WTC11 (cell line): Measurements from ENCODE around the gene EHMT1. TPM values are rescaled to one million over a fixed set of nuclear protein-coding genes. Genes with fewer than 3 reads are reported as not detected.

Experiments
- CREM ChIP-seq: sonication (generic); formaldehyde crosslinking; IDR thresholded peaks from 2 replicates; pipeline ENCODE4 v1.8.1; 2022; ENCODE audit warnings: mild to moderate bottlenecking, missing genetic modification reagents, moderate library complexity
- E2F1 ChIP-seq: sonication (generic); formaldehyde crosslinking; IDR thresholded peaks from 2 replicates; pipeline ENCODE4 v1.8.0; 2022; ENCODE audit warnings: mild to moderate bottlenecking, missing genetic modification reagents
- FOXJ3 ChIP-seq: sonication (generic); formaldehyde crosslinking; IDR thresholded peaks from 2 replicates; pipeline ENCODE4 v1.9.0; 2021; ENCODE audit warnings: missing genetic modification reagents, mild to moderate bottlenecking, borderline replicate concordance
- JUN ChIP-seq: sonication (generic); formaldehyde crosslinking; IDR thresholded peaks from 2 replicates; pipeline ENCODE4 v1.8.0; 2023; ENCODE audit warnings: mild to moderate bottlenecking, missing genetic modification reagents
- KAT7 ChIP-seq: sonication (generic); formaldehyde crosslinking; IDR thresholded peaks from 2 replicates; pipeline ENCODE4 v1.8.1; 2023; ENCODE audit warnings: missing genetic modification reagents, mild to moderate bottlenecking, borderline replicate concordance
- MXD4 ChIP-seq: fragments of 250-450 bp; sonication (Bioruptor Pico); IDR thresholded peaks from 2 replicates; pipeline ENCODE4 v1.8.0; 2021; ENCODE audit warnings: mild to moderate bottlenecking, moderate library complexity, borderline replicate concordance
- SMAD3 ChIP-seq: sonication (generic); formaldehyde crosslinking; IDR thresholded peaks from 2 replicates; pipeline ENCODE4 v1.8.0; 2022; ENCODE audit warnings: missing genetic modification reagents, mild to moderate bottlenecking, borderline replicate concordance
- SMAD4 ChIP-seq: sonication (generic); formaldehyde crosslinking; IDR thresholded peaks from 2 replicates; pipeline ENCODE4 v1.8.0; 2022; ENCODE audit warnings: mild to moderate bottlenecking, missing genetic modification reagents
- total RNA-seq: library from RNA; stranded (reverse); gene quantifications from 3 replicates; pipeline ENCODE4 v1.2.3, GENCODE V29; 2021
- TF ChIP-seq, protein P1 (sequence below): fragments of 250-450 bp; sonication (Bioruptor Pico); conservative IDR thresholded peaks from 2 replicates; pipeline ENCODE4 v1.9.0; 2021; ENCODE audit warnings: mild to moderate bottlenecking
- TF ChIP-seq, protein P2 (sequence below): sonication (generic); formaldehyde crosslinking; IDR thresholded peaks from 2 replicates; pipeline ENCODE4 v1.8.0; 2023; ENCODE audit warnings: missing genetic modification reagents, mild to moderate bottlenecking, borderline replicate concordance
- TF ChIP-seq, protein P3 (sequence below): sonication (generic); formaldehyde crosslinking; IDR thresholded peaks from 2 replicates; pipeline ENCODE4 v1.8.1; 2022; ENCODE audit warnings: mild to moderate bottlenecking, moderate library complexity, missing genetic modification reagents
- TF ChIP-seq, protein P4 (sequence below): sonication (generic); formaldehyde crosslinking; IDR thresholded peaks from 2 replicates; pipeline ENCODE4 v1.8.1; 2023; ENCODE audit warnings: mild to moderate bottlenecking, missing genetic modification reagents
- TF ChIP-seq, protein P5 (sequence below): sonication (generic); formaldehyde crosslinking; IDR thresholded peaks from 2 replicates; pipeline ENCODE4 v1.8.1; 2022; ENCODE audit warnings: mild to moderate bottlenecking, missing genetic modification reagents, moderate library complexity, borderline replicate concordance

Gene EHMT1
- total RNA-seq, 1 experiment from 2014 or later = 170 TPM

DNA sequence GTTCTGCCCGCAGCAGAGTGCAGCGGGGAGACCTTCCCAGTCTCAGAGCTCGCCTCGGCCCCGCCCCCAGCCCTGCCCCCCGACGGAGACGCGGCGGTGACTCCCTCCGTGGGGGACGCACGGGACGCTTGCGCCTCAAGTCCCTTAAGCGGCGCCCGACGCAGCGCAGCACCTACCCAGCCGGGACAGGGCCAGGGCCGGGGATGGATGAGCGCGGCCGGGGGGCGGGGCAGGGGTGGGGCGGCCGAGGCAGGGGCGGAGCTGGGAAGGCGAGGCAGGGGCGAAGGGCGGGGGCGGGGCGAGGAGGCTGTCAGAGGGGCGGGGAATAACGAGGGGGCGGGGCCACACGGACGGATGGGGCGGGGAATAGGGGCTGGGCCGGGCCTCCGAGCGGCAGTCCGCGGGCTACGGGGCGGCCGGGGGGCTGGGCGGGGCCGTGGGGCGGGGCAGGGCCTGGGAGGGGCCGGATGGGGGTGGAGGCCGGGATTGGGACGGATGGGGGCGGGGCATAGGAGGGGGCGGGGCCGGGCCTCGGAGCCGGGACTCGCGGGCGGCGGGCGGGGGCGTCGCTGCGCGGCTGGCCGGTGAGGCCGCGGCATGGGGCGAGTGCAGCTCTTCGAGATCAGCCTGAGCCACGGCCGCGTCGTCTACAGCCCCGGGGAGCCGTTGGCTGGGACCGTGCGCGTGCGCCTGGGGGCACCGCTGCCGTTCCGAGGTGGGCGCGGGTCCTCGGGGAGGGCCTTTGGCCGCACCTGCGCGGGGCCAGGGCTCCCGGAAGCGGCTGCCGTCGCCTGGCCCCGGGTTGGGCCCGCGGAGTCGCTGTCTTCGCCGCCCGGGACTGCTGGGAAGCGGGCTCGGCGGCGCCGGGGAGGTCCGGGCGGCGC is 13.4 kb upstream of the EHMT1 start, which contains the start of gene ARRDC1 (continued):
- TF ChIP-seq, protein P1, sequence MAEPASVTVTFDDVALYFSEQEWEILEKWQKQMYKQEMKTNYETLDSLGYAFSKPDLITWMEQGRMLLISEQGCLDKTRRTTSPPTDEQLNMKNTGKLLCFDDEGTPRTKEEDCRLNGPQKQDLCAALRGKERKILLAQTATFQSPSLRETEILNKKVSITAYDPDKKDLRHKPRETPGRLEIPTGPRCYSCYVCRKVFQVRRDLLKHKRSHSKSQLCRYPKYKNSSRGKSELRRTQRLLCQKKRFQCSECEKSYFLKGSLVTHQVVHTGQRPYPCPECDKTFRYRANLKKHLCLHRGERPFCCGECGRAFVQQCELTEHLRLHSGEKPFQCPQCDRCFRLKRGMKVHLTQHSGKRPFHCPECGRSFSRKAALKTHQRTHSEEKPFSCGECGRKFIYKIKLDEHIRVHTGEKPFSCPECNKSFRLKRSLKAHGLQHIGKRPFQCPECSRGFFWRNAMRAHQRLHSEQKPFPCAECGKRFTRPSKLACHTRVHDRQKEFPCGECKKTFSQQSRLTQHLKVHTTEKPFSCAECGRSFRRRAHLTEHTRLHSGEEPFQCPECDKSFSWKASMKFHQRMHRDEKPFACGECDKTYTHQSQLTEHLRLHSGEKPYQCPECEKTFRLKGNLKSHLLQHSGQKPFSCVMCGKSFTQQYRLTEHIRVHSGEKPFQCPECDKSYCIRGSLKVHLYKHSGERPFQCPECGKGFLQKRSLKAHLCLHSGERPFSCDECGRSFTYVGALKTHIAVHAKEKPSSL = no peak
- TF ChIP-seq CREM (CRISPR knock-in tag) (no peak; the same call in 1 of the 2 replicates), KAT7 (no peak), SMAD3 (CRISPR knock-in tag) (no peak), JUN (CRISPR knock-in tag) (no peak), MXD4 (CRISPR knock-in tag) (no peak), E2F1 (CRISPR knock-in tag) (no peak), FOXJ3 (CRISPR knock-in tag) (no peak), SMAD4 (CRISPR knock-in tag) (no peak)
- TF ChIP-seq, protein P2, sequence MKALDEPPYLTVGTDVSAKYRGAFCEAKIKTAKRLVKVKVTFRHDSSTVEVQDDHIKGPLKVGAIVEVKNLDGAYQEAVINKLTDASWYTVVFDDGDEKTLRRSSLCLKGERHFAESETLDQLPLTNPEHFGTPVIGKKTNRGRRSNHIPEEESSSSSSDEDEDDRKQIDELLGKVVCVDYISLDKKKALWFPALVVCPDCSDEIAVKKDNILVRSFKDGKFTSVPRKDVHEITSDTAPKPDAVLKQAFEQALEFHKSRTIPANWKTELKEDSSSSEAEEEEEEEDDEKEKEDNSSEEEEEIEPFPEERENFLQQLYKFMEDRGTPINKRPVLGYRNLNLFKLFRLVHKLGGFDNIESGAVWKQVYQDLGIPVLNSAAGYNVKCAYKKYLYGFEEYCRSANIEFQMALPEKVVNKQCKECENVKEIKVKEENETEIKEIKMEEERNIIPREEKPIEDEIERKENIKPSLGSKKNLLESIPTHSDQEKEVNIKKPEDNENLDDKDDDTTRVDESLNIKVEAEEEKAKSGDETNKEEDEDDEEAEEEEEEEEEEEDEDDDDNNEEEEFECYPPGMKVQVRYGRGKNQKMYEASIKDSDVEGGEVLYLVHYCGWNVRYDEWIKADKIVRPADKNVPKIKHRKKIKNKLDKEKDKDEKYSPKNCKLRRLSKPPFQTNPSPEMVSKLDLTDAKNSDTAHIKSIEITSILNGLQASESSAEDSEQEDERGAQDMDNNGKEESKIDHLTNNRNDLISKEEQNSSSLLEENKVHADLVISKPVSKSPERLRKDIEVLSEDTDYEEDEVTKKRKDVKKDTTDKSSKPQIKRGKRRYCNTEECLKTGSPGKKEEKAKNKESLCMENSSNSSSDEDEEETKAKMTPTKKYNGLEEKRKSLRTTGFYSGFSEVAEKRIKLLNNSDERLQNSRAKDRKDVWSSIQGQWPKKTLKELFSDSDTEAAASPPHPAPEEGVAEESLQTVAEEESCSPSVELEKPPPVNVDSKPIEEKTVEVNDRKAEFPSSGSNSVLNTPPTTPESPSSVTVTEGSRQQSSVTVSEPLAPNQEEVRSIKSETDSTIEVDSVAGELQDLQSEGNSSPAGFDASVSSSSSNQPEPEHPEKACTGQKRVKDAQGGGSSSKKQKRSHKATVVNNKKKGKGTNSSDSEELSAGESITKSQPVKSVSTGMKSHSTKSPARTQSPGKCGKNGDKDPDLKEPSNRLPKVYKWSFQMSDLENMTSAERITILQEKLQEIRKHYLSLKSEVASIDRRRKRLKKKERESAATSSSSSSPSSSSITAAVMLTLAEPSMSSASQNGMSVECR (CRISPR knock-in tag) = no peak
- TF ChIP-seq, protein P3, sequence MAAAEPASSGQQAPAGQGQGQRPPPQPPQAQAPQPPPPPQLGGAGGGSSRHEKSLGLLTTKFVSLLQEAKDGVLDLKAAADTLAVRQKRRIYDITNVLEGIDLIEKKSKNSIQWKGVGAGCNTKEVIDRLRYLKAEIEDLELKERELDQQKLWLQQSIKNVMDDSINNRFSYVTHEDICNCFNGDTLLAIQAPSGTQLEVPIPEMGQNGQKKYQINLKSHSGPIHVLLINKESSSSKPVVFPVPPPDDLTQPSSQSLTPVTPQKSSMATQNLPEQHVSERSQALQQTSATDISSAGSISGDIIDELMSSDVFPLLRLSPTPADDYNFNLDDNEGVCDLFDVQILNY (CRISPR knock-in tag) = 0 out of 2 replicates have a peak, but pooled peaks have one; percentile 0
- TF ChIP-seq, protein P4, sequence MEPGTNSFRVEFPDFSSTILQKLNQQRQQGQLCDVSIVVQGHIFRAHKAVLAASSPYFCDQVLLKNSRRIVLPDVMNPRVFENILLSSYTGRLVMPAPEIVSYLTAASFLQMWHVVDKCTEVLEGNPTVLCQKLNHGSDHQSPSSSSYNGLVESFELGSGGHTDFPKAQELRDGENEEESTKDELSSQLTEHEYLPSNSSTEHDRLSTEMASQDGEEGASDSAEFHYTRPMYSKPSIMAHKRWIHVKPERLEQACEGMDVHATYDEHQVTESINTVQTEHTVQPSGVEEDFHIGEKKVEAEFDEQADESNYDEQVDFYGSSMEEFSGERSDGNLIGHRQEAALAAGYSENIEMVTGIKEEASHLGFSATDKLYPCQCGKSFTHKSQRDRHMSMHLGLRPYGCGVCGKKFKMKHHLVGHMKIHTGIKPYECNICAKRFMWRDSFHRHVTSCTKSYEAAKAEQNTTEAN (CRISPR knock-in tag) = no peak
- TF ChIP-seq, protein P5, sequence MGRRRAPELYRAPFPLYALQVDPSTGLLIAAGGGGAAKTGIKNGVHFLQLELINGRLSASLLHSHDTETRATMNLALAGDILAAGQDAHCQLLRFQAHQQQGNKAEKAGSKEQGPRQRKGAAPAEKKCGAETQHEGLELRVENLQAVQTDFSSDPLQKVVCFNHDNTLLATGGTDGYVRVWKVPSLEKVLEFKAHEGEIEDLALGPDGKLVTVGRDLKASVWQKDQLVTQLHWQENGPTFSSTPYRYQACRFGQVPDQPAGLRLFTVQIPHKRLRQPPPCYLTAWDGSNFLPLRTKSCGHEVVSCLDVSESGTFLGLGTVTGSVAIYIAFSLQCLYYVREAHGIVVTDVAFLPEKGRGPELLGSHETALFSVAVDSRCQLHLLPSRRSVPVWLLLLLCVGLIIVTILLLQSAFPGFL (CRISPR knock-in tag) = no peak
